Myocyte (in vitro differentiated cells): ENCODE results near the gene ALDH1A3. TPM values are rescaled to one million over a fixed set of nuclear protein-coding genes. Genes with fewer than 3 reads are reported as not detected.

Source experiments
- DNase-seq: peaks from one replicate; pipeline ENCODE4 v3.0.0-alpha.2; 2012; ENCODE audit warnings: low read depth
- total RNA-seq: library from RNA; depleted of rRNA; stranded (reverse); fragments of >200 nt; gene quantifications from 2 replicates; pipeline ENCODE4 v1.2.3, GENCODE V29; 2014

The ALDH1A3 gene
- total RNA-seq, 1 donor from 2014 or later = not detected

GRCh38 chr15:100924436-100924835, 44.8 kb downstream of the ALDH1A3 start:
- DNase-seq = no peak

- no peak for DNase-seq
Measured at GRCh38 chr15:100925480-100925879, 45.8 kb downstream of the ALDH1A3 start.

GRCh38 chr15:100926258-100926657, 46.6 kb downstream of the ALDH1A3 start:
- no peak for DNase-seq

- DNase-seq = no peak
Measured at GRCh38 chr15:100926971-100927756, 47.5 kb downstream of the ALDH1A3 start.

- DNase-seq = no peak
Measured at GRCh38 chr15:100928632-100929280, 49.1 kb downstream of the ALDH1A3 start.

GRCh38 chr15:100929641-100930042, 50.0 kb downstream of the ALDH1A3 start:
- DNase-seq = no peak

GRCh38 chr15:100930306-100930848, 50.7 kb downstream of the ALDH1A3 start:
- no peak for DNase-seq

- no peak for DNase-seq
Measured at GRCh38 chr15:100931143-100931890, 51.7 kb downstream of the ALDH1A3 start.

GRCh38 chr15:100932676-100933348, 53.2 kb downstream of the ALDH1A3 start:
- DNase-seq = no peak

- no peak for DNase-seq
Measured at GRCh38 chr15:100934166-100934565, 54.5 kb downstream of the ALDH1A3 start.

- no peak for DNase-seq
Measured at GRCh38 chr15:100934726-100935125, 55.1 kb downstream of the ALDH1A3 start.

GRCh38 chr15:100937171-100937570, 57.5 kb downstream of the ALDH1A3 start:
- no peak for DNase-seq

- DNase-seq = no peak
Measured at GRCh38 chr15:100939791-100940190, 60.2 kb downstream of the ALDH1A3 start.

GRCh38 chr15:100940767-100941379, 61.2 kb downstream of the ALDH1A3 start:
- DNase-seq = no peak

- DNase-seq = no peak
Measured at GRCh38 chr15:100941536-100941935, 61.9 kb downstream of the ALDH1A3 start.

GRCh38 chr15:100942656-100943425, 63.2 kb downstream of the ALDH1A3 start:
- DNase-seq = no peak

- no peak for DNase-seq
Measured at GRCh38 chr15:100944244-100944895, 64.7 kb downstream of the ALDH1A3 start.

- no peak for DNase-seq
Measured at GRCh38 chr15:100944986-100945385, 65.4 kb downstream of the ALDH1A3 start.

- peak; percentile 3 for DNase-seq
Measured at GRCh38 chr15:100947760-100948429, 68.3 kb downstream of the ALDH1A3 start.
